ENCODE measurements around the gene L3MBTL2.
"Not testable (repeated sequence)": the region's sequence is repeated elsewhere in the genome, so short reads cannot be mapped to it uniquely, and the experiment has no call there.

L3MBTL2 gene

GRCh38 chr22:41204992-41205900 is at the start of gene L3MBTL2:
L3MBTL2 (plus strand) TSS chr22:41205312; CDS start chr22:41205363, 51 bp downstream.
- peak; percentile 91 for DNase-seq

GRCh38 chr22:41157083-41157482 is 48.0 kb upstream of the L3MBTL2 start:
- DNase-seq, result no peak

GRCh38 chr22:41169157-41169556 is 36.0 kb upstream of the L3MBTL2 start:
- no peak for DNase-seq

GRCh38 chr22:41171996-41172395 is 33.1 kb upstream of the L3MBTL2 start:
- DNase-seq, result no peak

- no peak for DNase-seq
Measured at GRCh38 chr22:41175546-41175945, 29.6 kb upstream of the L3MBTL2 start.

GRCh38 chr22:41177040-41177621 is 28.0 kb upstream of the L3MBTL2 start:
- no peak for DNase-seq

GRCh38 chr22:41177622-41178424 is 27.3 kb upstream of the L3MBTL2 start:
- no peak for DNase-seq

GRCh38 chr22:41178425-41178975 is 26.6 kb upstream of the L3MBTL2 start:
- DNase-seq, result no peak

- not testable (repeated sequence) for DNase-seq
Measured at GRCh38 chr22:41180362-41180761, 24.8 kb upstream of the L3MBTL2 start.

- DNase-seq, result no peak
Measured at GRCh38 chr22:41180926-41181325, 24.2 kb upstream of the L3MBTL2 start.

GRCh38 chr22:41181349-41182241 is 23.5 kb upstream of the L3MBTL2 start:
- no peak for DNase-seq

- DNase-seq, result no peak
Measured at GRCh38 chr22:41184679-41185078, 20.4 kb upstream of the L3MBTL2 start.

- no peak for DNase-seq
Measured at GRCh38 chr22:41191467-41191866, 13.6 kb upstream of the L3MBTL2 start.

- no peak for DNase-seq
Measured at GRCh38 chr22:41193829-41194228, 11.3 kb upstream of the L3MBTL2 start.

GRCh38 chr22:41197038-41197972 is 7.8 kb upstream of the L3MBTL2 start:
- DNase-seq, result peak; percentile 11

- no peak for DNase-seq
Measured at GRCh38 chr22:41198027-41198580, 7.0 kb upstream of the L3MBTL2 start.

GRCh38 chr22:41201141-41201540 is 4.0 kb upstream of the L3MBTL2 start:
- DNase-seq, result no peak

GRCh38 chr22:41203118-41203517 is 2.0 kb upstream of the L3MBTL2 start:
- no peak for DNase-seq

GRCh38 chr22:41204066-41204465 is 1.0 kb upstream of the L3MBTL2 start:
- DNase-seq, result no peak

GRCh38 chr22:41206719-41207118 is 1.6 kb downstream of the L3MBTL2 start:
- DNase-seq, result no peak

GRCh38 chr22:41215409-41215808 is 10.3 kb downstream of the L3MBTL2 start:
- DNase-seq, result no peak
